Measurements from ENCODE around the gene SEPTIN12. TPM values are rescaled to one million over a fixed set of nuclear protein-coding genes. Genes with fewer than 3 reads are reported as not detected.

The SEPTIN12 gene
- total and polyA plus RNA-seq, 10 of the 15 experiments (the other 5 are each of a cell fraction or from before 2014, with no cell fraction given), result not detected

GRCh38 chr16:4811773-4812172 is 23.6 kb upstream of the SEPTIN12 start:
- DNase-seq (ENCODE audit: low read depth, low spot score) (no peak), FAIRE-seq (no peak), ATAC-seq (no peak)
- no peaks in the 10 kb centered on the region for H3K27me3 ChIP-seq (replicated peaks in 1 of 2; ENCODE audit: control insufficient read depth in 2 of 2, insufficient read depth in 2 of 2, low read length in 1 of 2)
- ChIA-PET CTCF (no interaction called here), RAD21 (ENCODE audit: unreplicated experiment) (no interaction called here), POLR2A (no interaction called here), SMC1A (ENCODE audit: uncharacterized antibody, unreplicated experiment) (interaction anchor here (1.1 kb wide), 1 partner anchor 9 kb away, joined by 4 read pairs; no protein-coding TSS in a partner anchor)
- TF ChIP-seq TCF3 (IDR thresholded peaks at IDR 0.05; ENCODE audit: borderline replicate concordance, insufficient read depth, low read depth, low read length), result no peak
- TF ChIP-seq SMAD1 (IDR thresholded peaks at IDR 0.05; ENCODE audit: low read depth, partially characterized antibody), result no peak
- TF ChIP-seq, protein P1, sequence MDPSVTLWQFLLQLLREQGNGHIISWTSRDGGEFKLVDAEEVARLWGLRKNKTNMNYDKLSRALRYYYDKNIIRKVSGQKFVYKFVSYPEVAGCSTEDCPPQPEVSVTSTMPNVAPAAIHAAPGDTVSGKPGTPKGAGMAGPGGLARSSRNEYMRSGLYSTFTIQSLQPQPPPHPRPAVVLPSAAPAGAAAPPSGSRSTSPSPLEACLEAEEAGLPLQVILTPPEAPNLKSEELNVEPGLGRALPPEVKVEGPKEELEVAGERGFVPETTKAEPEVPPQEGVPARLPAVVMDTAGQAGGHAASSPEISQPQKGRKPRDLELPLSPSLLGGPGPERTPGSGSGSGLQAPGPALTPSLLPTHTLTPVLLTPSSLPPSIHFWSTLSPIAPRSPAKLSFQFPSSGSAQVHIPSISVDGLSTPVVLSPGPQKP (IDR thresholded peaks at IDR 0.05; ENCODE audit: low read depth, low read length), result no peak
- no peak for TF ChIP-seq ZNF622 (IDR thresholded peaks at IDR 0.05)
- TF ChIP-seq CBX3 (IDR thresholded peaks at IDR 0.05; ENCODE audit: borderline replicate concordance, low read depth), result no peak
- no peak for TF ChIP-seq IRF3 (IDR thresholded peaks at IDR 0.05)
- TF ChIP-seq PBX3 (IDR thresholded peaks at IDR 0.05; ENCODE audit: insufficient replicate concordance, low read depth, low read length), result no peak
- no peak for TF ChIP-seq NR2C2 (IDR thresholded peaks at IDR 0.05; ENCODE audit: borderline replicate concordance, control insufficient read depth, insufficient read length, low read depth)
- no peak for TF ChIP-seq SIX5 (IDR thresholded peaks at IDR 0.05; ENCODE audit: low read depth, low read length, severe bottlenecking)
- TF ChIP-seq, protein P2, sequence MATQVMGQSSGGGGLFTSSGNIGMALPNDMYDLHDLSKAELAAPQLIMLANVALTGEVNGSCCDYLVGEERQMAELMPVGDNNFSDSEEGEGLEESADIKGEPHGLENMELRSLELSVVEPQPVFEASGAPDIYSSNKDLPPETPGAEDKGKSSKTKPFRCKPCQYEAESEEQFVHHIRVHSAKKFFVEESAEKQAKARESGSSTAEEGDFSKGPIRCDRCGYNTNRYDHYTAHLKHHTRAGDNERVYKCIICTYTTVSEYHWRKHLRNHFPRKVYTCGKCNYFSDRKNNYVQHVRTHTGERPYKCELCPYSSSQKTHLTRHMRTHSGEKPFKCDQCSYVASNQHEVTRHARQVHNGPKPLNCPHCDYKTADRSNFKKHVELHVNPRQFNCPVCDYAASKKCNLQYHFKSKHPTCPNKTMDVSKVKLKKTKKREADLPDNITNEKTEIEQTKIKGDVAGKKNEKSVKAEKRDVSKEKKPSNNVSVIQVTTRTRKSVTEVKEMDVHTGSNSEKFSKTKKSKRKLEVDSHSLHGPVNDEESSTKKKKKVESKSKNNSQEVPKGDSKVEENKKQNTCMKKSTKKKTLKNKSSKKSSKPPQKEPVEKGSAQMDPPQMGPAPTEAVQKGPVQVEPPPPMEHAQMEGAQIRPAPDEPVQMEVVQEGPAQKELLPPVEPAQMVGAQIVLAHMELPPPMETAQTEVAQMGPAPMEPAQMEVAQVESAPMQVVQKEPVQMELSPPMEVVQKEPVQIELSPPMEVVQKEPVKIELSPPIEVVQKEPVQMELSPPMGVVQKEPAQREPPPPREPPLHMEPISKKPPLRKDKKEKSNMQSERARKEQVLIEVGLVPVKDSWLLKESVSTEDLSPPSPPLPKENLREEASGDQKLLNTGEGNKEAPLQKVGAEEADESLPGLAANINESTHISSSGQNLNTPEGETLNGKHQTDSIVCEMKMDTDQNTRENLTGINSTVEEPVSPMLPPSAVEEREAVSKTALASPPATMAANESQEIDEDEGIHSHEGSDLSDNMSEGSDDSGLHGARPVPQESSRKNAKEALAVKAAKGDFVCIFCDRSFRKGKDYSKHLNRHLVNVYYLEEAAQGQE (IDR thresholded peaks at IDR 0.05; ENCODE audit: low read depth, low read length), result no peak
- in situ Hi-C loops (cut with MboI), result no loop called here
- H3K4me1 ChIP-seq (ENCODE audit: control insufficient read depth, insufficient read depth, low read length), result no peaks in the 10 kb centered on the region
- no peaks in the 10 kb centered on the region for H4K20me1 ChIP-seq (ENCODE audit: control insufficient read depth, insufficient read depth)
- H3K27ac ChIP-seq (ENCODE audit: control insufficient read depth, insufficient read depth), result no peak overlapping the region
- intact Hi-C loops (cut with micrococcal nuclease; ENCODE audit: unreplicated experiment), result no loop called here
- no peaks in the 10 kb centered on the region for H3K9me3 ChIP-seq (replicated peaks; ENCODE audit: control insufficient read depth, insufficient read depth, low read length)
- peaks cover 16 to 31% of the 10 kb centered on the region in 2 experiments for H3K36me3 ChIP-seq (ENCODE audit: control insufficient read depth in 2 of 2, insufficient read depth in 2 of 2, low read length in 1 of 2)
- no peak overlapping the region for H3K4me2 ChIP-seq (ENCODE audit: control insufficient read depth, insufficient read depth)
- no peak overlapping the region for H2AFZ ChIP-seq (ENCODE audit: control insufficient read depth, low read depth, low read length)
- 94% methylated on average over 9 of the region's 9 CpGs for WGBS (ENCODE audit: insufficient coverage, insufficient replicate concordance, low lambda C conversion rate, missing lambda C conversion rate)
- TSS peak; percentile 16 for BruUV-seq (replicated peaks)
- no peak overlapping the region for H3K4me3 ChIP-seq
- no peak overlapping the region for H3K9ac ChIP-seq (ENCODE audit: control insufficient read depth, insufficient read depth, low read length)
- no peaks in the 10 kb centered on the region for H3K79me2 ChIP-seq (ENCODE audit: control insufficient read depth, insufficient read depth, low read length)
